DOHH2 (cell line): ENCODE results near the gene PRRC1.
"Not testable (repeated sequence)": the region's sequence is repeated elsewhere in the genome, so short reads cannot be mapped to it uniquely, and the experiment has no call there.

Source experiments
- H3F3A ChIP-seq: fragments of 200-600 bp; sonication (generic), shearing (Covaris generic); 2 replicates; pipeline ENCODE4 v1.6.0; 2016; ENCODE audit warnings: antibody characterized with exemption, mild to moderate bottlenecking; ENCODE audit not compliant: control insufficient read depth, insufficient read depth
- H3K27ac ChIP-seq: fragments of 200-600 bp; sonication (generic); 2 replicates; pipeline ENCODE4 v1.5.1; 2014; ENCODE audit warnings: low read depth, mild to moderate bottlenecking, low read length, moderate library complexity
- H3K27me3 ChIP-seq: fragments of 200-600 bp; sonication (generic); 2 replicates; pipeline ENCODE4 v1.6.1; 2014; ENCODE audit warnings: mild to moderate bottlenecking, low read length, mixed read lengths; ENCODE audit not compliant: control insufficient read depth
- H3K36me3 ChIP-seq: fragments of 200-600 bp; sonication (generic); 2 replicates; pipeline ENCODE4 v1.6.1; 2014; ENCODE audit warnings: mild to moderate bottlenecking, low read length, moderate library complexity, mixed read lengths; ENCODE audit not compliant: control insufficient read depth
- H3K4me1 ChIP-seq: fragments of 200-600 bp; sonication (generic); 2 replicates; pipeline ENCODE4 v1.6.1; 2014; ENCODE audit warnings: mild to moderate bottlenecking, low read length, mixed read lengths; ENCODE audit not compliant: control insufficient read depth
- H3K4me2 ChIP-seq: fragments of 200-600 bp; sonication (generic); 2 replicates; pipeline ENCODE4 v1.6.0; 2014; ENCODE audit warnings: mild to moderate bottlenecking, low read length, moderate library complexity
- H3K4me3 ChIP-seq: fragments of 200-600 bp; sonication (generic); 2 replicates; pipeline ENCODE4 v1.5.1; 2014; ENCODE audit warnings: mild to moderate bottlenecking, low read length, mixed read lengths
- H3K79me2 ChIP-seq: fragments of 200-600 bp; sonication (generic); 2 replicates; pipeline ENCODE4 v1.6.1; 2014; ENCODE audit warnings: mild to moderate bottlenecking, low read length, mixed read lengths; ENCODE audit not compliant: control insufficient read depth
- H3K9me2 ChIP-seq: fragments of 200-600 bp; sonication (generic); replicated peaks from 2 replicates; pipeline ENCODE4 v1.6.1; 2014; ENCODE audit warnings: mild to moderate bottlenecking, low read length, mixed read lengths; ENCODE audit not compliant: control insufficient read depth
- H3K9me3 ChIP-seq: fragments of 200-600 bp; sonication (generic); 2 replicates; pipeline ENCODE4 v1.6.1; 2014; ENCODE audit warnings: antibody characterized with exemption, low read length, mixed read lengths; ENCODE audit not compliant: control insufficient read depth, insufficient read depth
- H4K20me1 ChIP-seq: fragments of 200-600 bp; sonication (generic); 2 replicates; pipeline ENCODE4 v1.6.0; 2014; ENCODE audit warnings: low read depth, mild to moderate bottlenecking, antibody characterized with exemption, low read length, moderate library complexity; ENCODE audit not compliant: control insufficient read depth, insufficient read depth
- CTCF ChIP-seq: fragments of 200-600 bp; sonication (generic); IDR thresholded peaks from one replicate; pipeline ENCODE4 v1.5.1; 2014; ENCODE audit warnings: antibody characterized with exemption, mild to moderate bottlenecking, low read depth, low read length; ENCODE audit not compliant: poor library complexity, severe bottlenecking
- EZH2phosphoT487 ChIP-seq: fragments of 200-600 bp; sonication (generic); IDR thresholded peaks from 2 replicates; pipeline ENCODE4 v1.6.1; 2017; ENCODE audit warnings: borderline replicate concordance, mild to moderate bottlenecking, antibody characterized with exemption, low read length, moderate library complexity, mixed read lengths

Gene PRRC1

GRCh38 chr5:127525181-127525580 is 7.7 kb downstream of the PRRC1 start:
- H3K4me3 ChIP-seq = no peak overlapping the region
- no peaks in the 10 kb centered on the region for H3K27me3 ChIP-seq
- peaks cover 79% of the 10 kb centered on the region for H3K36me3 ChIP-seq
- H3F3A ChIP-seq = no peaks in the 10 kb centered on the region
- no peak overlapping the region for H3K4me2 ChIP-seq
- peaks cover 25% of the 10 kb centered on the region for H3K79me2 ChIP-seq
- H3K9me3 ChIP-seq = peaks cover 17% of the 10 kb centered on the region
- no peak overlapping the region for H3K27ac ChIP-seq
- H3K4me1 ChIP-seq = no peaks in the 10 kb centered on the region
- TF ChIP-seq EZH2phosphoT487 (no peak), CTCF (no peak)
- H4K20me1 ChIP-seq = no peaks in the 10 kb centered on the region
- no peaks in the 10 kb centered on the region for H3K9me2 ChIP-seq

GRCh38 chr5:127529904-127530682 is 12.7 kb downstream of the PRRC1 start:
- Histone ChIP-seq H3K79me2 (no peaks in the 10 kb centered on the region), H3K27me3 (no peaks in the 10 kb centered on the region), H3K4me1 (no peaks in the 10 kb centered on the region), H3K27ac (no peak overlapping the region), H3F3A (0 out of 2 replicates have a peak, but pooled peaks cover 3% of the 10 kb centered on the region), H4K20me1 (no peaks in the 10 kb centered on the region), H3K36me3 (peaks cover 80% of the 10 kb centered on the region), H3K4me2 (no peak overlapping the region), H3K4me3 (no peak overlapping the region), H3K9me2 (no peaks in the 10 kb centered on the region), H3K9me3 (no peaks in the 10 kb centered on the region)
- no peak for TF ChIP-seq CTCF
- no peak for TF ChIP-seq EZH2phosphoT487

- peaks cover 81% of the 10 kb centered on the region for H3K36me3 ChIP-seq
- TF ChIP-seq EZH2phosphoT487 = no peak
- peak; percentile 36 for TF ChIP-seq CTCF
- H3K4me3 ChIP-seq = no peak overlapping the region
- H3K27me3 ChIP-seq = no peaks in the 10 kb centered on the region
- H3K4me2 ChIP-seq = no peak overlapping the region
- H3K27ac ChIP-seq = no peak overlapping the region
- H4K20me1 ChIP-seq = no peaks in the 10 kb centered on the region
- no peaks in the 10 kb centered on the region for H3K4me1 ChIP-seq
- H3K9me3 ChIP-seq = no peaks in the 10 kb centered on the region
- peaks cover 8% of the 10 kb centered on the region; the same call in 1 of the 2 replicates for H3F3A ChIP-seq
- H3K9me2 ChIP-seq = no peaks in the 10 kb centered on the region
- no peaks in the 10 kb centered on the region for H3K79me2 ChIP-seq
These were observed 19.2 kb downstream of the PRRC1 start for GRCh38 chr5:127536687-127537086.

GRCh38 chr5:127540553-127540952 is 23.1 kb downstream of the PRRC1 start:
- H3F3A ChIP-seq, H4K20me1 ChIP-seq, H3K4me1 ChIP-seq, H3K4me3 ChIP-seq, H3K27me3 ChIP-seq, H3K9me3 ChIP-seq, H3K27ac ChIP-seq, H3K4me2 ChIP-seq, H3K9me2 ChIP-seq, H3K79me2 ChIP-seq: not testable (repeated sequence)
- peaks cover 47% of the 10 kb centered on the region for H3K36me3 ChIP-seq

- H3K36me3 ChIP-seq = peaks cover 24% of the 10 kb centered on the region
- not testable (repeated sequence) for H3K4me2 ChIP-seq, H3K27ac ChIP-seq, H3K9me3 ChIP-seq, H3K4me1 ChIP-seq, H4K20me1 ChIP-seq, H3K27me3 ChIP-seq, H3K9me2 ChIP-seq, H3K4me3 ChIP-seq, H3K79me2 ChIP-seq, H3F3A ChIP-seq
These were observed 27.8 kb downstream of the PRRC1 start for GRCh38 chr5:127545249-127545648.
